Right atrium auricular region (tissue), 2 donors: Measurements from ENCODE around the gene TUBB4B. TPM values are rescaled to one million over a fixed set of nuclear protein-coding genes. Genes with fewer than 3 reads are reported as not detected.
A peak's percentile ranks its signal among the peaks of the same experiment; 100 is the strongest.

ENCODE experiments used
- DNase-seq: peaks from one replicate; pipeline ENCODE4 v3.0.0-alpha.2; 2019; ENCODE audit warnings: low spot score
- H3K27ac ChIP-seq, 2 donors: fragments of 200-600 bp; sonication (generic); 1 replicate in 1 of 2; 2 replicates in 1 of 2; pipeline ENCODE4 v1.5.1; 2016 to 2019
- H3K27me3 ChIP-seq, 2 donors: fragments of 200-600 bp; sonication (generic); one replicate each; pipeline versions ENCODE4 v1.5.1 to v1.6.0; 2017 to 2019
- H3K36me3 ChIP-seq: fragments of 200-600 bp; sonication (generic); one replicate; pipeline ENCODE4 v1.5.1; 2016
- H3K4me1 ChIP-seq, 2 donors: fragments of 200-600 bp; sonication (generic); one replicate each; pipeline versions ENCODE4 v1.5.1 to v1.6.0; 2017 to 2019
- H3K4me3 ChIP-seq, 2 donors: fragments of 200-600 bp; sonication (generic); 1 replicate in 1 of 2; 2 replicates in 1 of 2; pipeline ENCODE4 v1.5.1; 2017 to 2019; ENCODE audit warnings: mild to moderate bottlenecking in 1 of 2, moderate library complexity in 1 of 2
- H3K9me3 ChIP-seq, 2 donors: fragments of 200-600 bp; sonication (generic); one replicate each; pipeline ENCODE4 v1.5.1; 2019
- CTCF ChIP-seq, 2 donors: fragments of 200-600 bp; sonication (generic); IDR thresholded peaks; one replicate each; pipeline ENCODE4 v1.5.1; 2019; ENCODE audit warnings: antibody characterized with exemption in 2 of 2
- total RNA-seq, 2 donors: library from RNA; depleted of rRNA; stranded (reverse); fragments of >200 nt; gene quantifications; one replicate each; pipeline ENCODE4 v1.1.0, GENCODE V29; 2016

TUBB4B gene
- 100 to 1,000 TPM; 310 to 394 TPM for total RNA-seq

GRCh38 chr9:137240841-137241489 lies at the start of gene TUBB4B:
TUBB4B (plus strand) TSS chr9:137241287; CDS start chr9:137241361, 74 bp downstream.
- peak within 1 kb of the TSS; percentile 84 for H3K4me3 ChIP-seq
- no peaks in the 10 kb centered on the region for H3K9me3 ChIP-seq
- H3K36me3 ChIP-seq = peaks cover 23% of the 10 kb centered on the region
- H3K27me3 ChIP-seq = no peaks in the 10 kb centered on the region
- peak; percentile 100 for DNase-seq
- peaks cover 0 to 68% of the 10 kb centered on the region in 2 donors for H3K4me1 ChIP-seq
- H3K27ac ChIP-seq = peak within 1 kb of the TSS; percentile 95 to 99
- no peak for TF ChIP-seq CTCF (IDR thresholded peaks at IDR 0.05)

GRCh38 chr9:137191691-137192447 lies 49.2 kb upstream of the TUBB4B start:
- peaks cover 13% of the 10 kb centered on the region for H3K36me3 ChIP-seq
- DNase-seq = no peak
- H3K4me1 ChIP-seq = peaks cover 0 to 63% of the 10 kb centered on the region in 2 donors
- no peak overlapping the region for H3K4me3 ChIP-seq
- no peak for TF ChIP-seq CTCF (IDR thresholded peaks at IDR 0.05)
- no peak overlapping the region for H3K27ac ChIP-seq
- H3K27me3 ChIP-seq = no peaks in the 10 kb centered on the region
- no peaks in the 10 kb centered on the region for H3K9me3 ChIP-seq

GRCh38 chr9:137192448-137192780 lies 48.7 kb upstream of the TUBB4B start:
- no peak for TF ChIP-seq CTCF (IDR thresholded peaks at IDR 0.05)
- Histone ChIP-seq H3K27ac (no peak overlapping the region), H3K4me3 (no peak overlapping the region), H3K4me1 (peaks cover 0 to 63% of the 10 kb centered on the region in 2 donors), H3K9me3 (no peaks in the 10 kb centered on the region), H3K27me3 (no peaks in the 10 kb centered on the region), H3K36me3 (peaks cover 13% of the 10 kb centered on the region)
- DNase-seq = no peak

GRCh38 chr9:137192859-137193258 lies 48.2 kb upstream of the TUBB4B start:
- Histone ChIP-seq H3K4me3 (no peak overlapping the region), H3K4me1 (peaks cover 0 to 63% of the 10 kb centered on the region in 2 donors), H3K27me3 (no peaks in the 10 kb centered on the region), H3K27ac (no peak overlapping the region), H3K36me3 (peaks cover 13% of the 10 kb centered on the region), H3K9me3 (no peaks in the 10 kb centered on the region)
- no peak for TF ChIP-seq CTCF (IDR thresholded peaks at IDR 0.05)
- DNase-seq = no peak

- Histone ChIP-seq H3K4me3 (no peak overlapping the region), H3K4me1 (peaks cover 0 to 69% of the 10 kb centered on the region in 2 donors), H3K36me3 (peaks cover 13% of the 10 kb centered on the region), H3K27ac (peak overlapping the region in 1 of 2 donors; percentile 17), H3K9me3 (no peaks in the 10 kb centered on the region), H3K27me3 (no peaks in the 10 kb centered on the region)
- no peak for TF ChIP-seq CTCF (IDR thresholded peaks at IDR 0.05)
- DNase-seq = no peak
These were observed 47.3 kb upstream of the TUBB4B start for GRCh38 chr9:137193771-137194170.
